Astrocyte (in vitro differentiated cells and primary cell): Measurements from ENCODE around the gene ARHGEF26.

Experiments
- CTCF ChIP-seq: IDR thresholded peaks from 2 replicates; pipeline ENCODE4 v1.5.1; 2011; ENCODE audit warnings: low read depth, mild to moderate bottlenecking, inconsistent platforms, low read length, moderate library complexity; ENCODE audit not compliant: insufficient read depth
- EZH2 ChIP-seq: IDR thresholded peaks from 2 replicates; pipeline ENCODE4 v1.6.1; 2012; ENCODE audit warnings: mild to moderate bottlenecking, low read length, inconsistent platforms; ENCODE audit not compliant: insufficient read depth

GRCh38 chr3:154102225-154102624 lies 19.0 kb upstream of the ARHGEF26 start:
- TF ChIP-seq CTCF = no peak
- TF ChIP-seq EZH2 = no peak
